Left lobe of liver (tissue), 2 donors: ENCODE measurements around the gene ABCA3. TPM values are rescaled to one million over a fixed set of nuclear protein-coding genes. Genes with fewer than 3 reads are reported as not detected.
"Not testable (repeated sequence)": the region's sequence is repeated elsewhere in the genome, so short reads cannot be mapped to it uniquely, and the experiment has no call there.

Experiments
- ATAC-seq: fragments of 200-7000 bp; cut with Tn5 transposase; one replicate; pipeline ENCODE4 v1.9.1; 2020; ENCODE audit warnings: mild to moderate bottlenecking, moderate library complexity
- DNase-seq: peaks from one replicate; pipeline ENCODE4 v3.0.0-alpha.2; 2020; ENCODE audit warnings: low spot score
- total RNA-seq: library from RNA; stranded (reverse); gene quantifications from one replicate; pipeline ENCODE4 v1.2.1, GENCODE V29; 2021
- donor health status: DM: no; HTN: no; CAD: no; lungs with moderate emphysema.
- donor health status: DM: no; HTN: yes; CAD: no.

ABCA3 gene
- total RNA-seq, 1 donor from 2014 or later, result 1.9 TPM

- not testable (repeated sequence) for DNase-seq, ATAC-seq
Measured at GRCh38 chr16:2263026-2263425, 77.5 kb downstream of the ABCA3 start.

- DNase-seq, result no peak
- ATAC-seq, result no peak
Measured at GRCh38 chr16:2260250-2260649, 80.3 kb downstream of the ABCA3 start.

GRCh38 chr16:2258530-2258929 lies 82.0 kb downstream of the ABCA3 start:
- not testable (repeated sequence) for DNase-seq, ATAC-seq

GRCh38 chr16:2257726-2258125 lies 82.8 kb downstream of the ABCA3 start:
- ATAC-seq (no peak), DNase-seq (no peak)

- ATAC-seq (no peak), DNase-seq (no peak)
Measured at GRCh38 chr16:2256531-2257140, 83.9 kb downstream of the ABCA3 start.

- DNase-seq (peak; percentile 67), ATAC-seq (peak; percentile 51)
Measured at GRCh38 chr16:2253293-2253692, 87.2 kb downstream of the ABCA3 start.

GRCh38 chr16:2252806-2253148 lies 87.8 kb downstream of the ABCA3 start:
- DNase-seq (no peak), ATAC-seq (no peak)

GRCh38 chr16:2251296-2252111 lies 89.0 kb downstream of the ABCA3 start, which contains the start of gene ECI1:
TSS of gene ECI1 (minus strand) at chr16:2251587. CDS start at chr16:2251566, 21 bp downstream.
- ATAC-seq (peak; percentile 92), DNase-seq (peak; percentile 98)

GRCh38 chr16:2250652-2251295 lies 89.8 kb downstream of the ABCA3 start:
- DNase-seq (peak; percentile 70), ATAC-seq (peak; percentile 4)

GRCh38 chr16:2246301-2246885 lies 94.1 kb downstream of the ABCA3 start:
- DNase-seq (no peak), ATAC-seq (no peak)

- ATAC-seq, result no peak
- DNase-seq, result no peak
Measured at GRCh38 chr16:2244926-2245795, 95.4 kb downstream of the ABCA3 start.

GRCh38 chr16:2244301-2244700 lies 96.2 kb downstream of the ABCA3 start:
- DNase-seq, result no peak
- no peak for ATAC-seq

- no peak for DNase-seq
Measured at GRCh38 chr16:2243781-2244180, 96.7 kb downstream of the ABCA3 start.

GRCh38 chr16:2243031-2243528 lies 97.4 kb downstream of the ABCA3 start:
- ATAC-seq, result no peak
- no peak for DNase-seq

More at GRCh38 chr16:2243781-2244180, 96.7 kb downstream of the ABCA3 start:
- no peak for ATAC-seq

- DNase-seq, result no peak
- no peak for ATAC-seq
Measured at GRCh38 chr16:2242598-2242997, 97.9 kb downstream of the ABCA3 start.

- not testable (repeated sequence) for ATAC-seq, DNase-seq
Measured at GRCh38 chr16:2240331-2240730, 100.2 kb downstream of the ABCA3 start.

- ATAC-seq (peak; percentile 49), DNase-seq (no peak)
Measured at GRCh38 chr16:2238838-2239675, 101.5 kb downstream of the ABCA3 start.

- no peak for DNase-seq
- ATAC-seq, result peak; percentile 35
Measured at GRCh38 chr16:2238150-2238837, 102.2 kb downstream of the ABCA3 start.
